ENCODE measurements around the gene MED9. TPM values are rescaled to one million over a fixed set of nuclear protein-coding genes. Genes with fewer than 3 reads are reported as not detected.
"Not testable (repeated sequence)": the region's sequence is repeated elsewhere in the genome, so short reads cannot be mapped to it uniquely, and the experiment has no call there.

The MED9 gene
- total RNA-seq, 1 donor from 2014 or later: 11.9 TPM

DNA sequence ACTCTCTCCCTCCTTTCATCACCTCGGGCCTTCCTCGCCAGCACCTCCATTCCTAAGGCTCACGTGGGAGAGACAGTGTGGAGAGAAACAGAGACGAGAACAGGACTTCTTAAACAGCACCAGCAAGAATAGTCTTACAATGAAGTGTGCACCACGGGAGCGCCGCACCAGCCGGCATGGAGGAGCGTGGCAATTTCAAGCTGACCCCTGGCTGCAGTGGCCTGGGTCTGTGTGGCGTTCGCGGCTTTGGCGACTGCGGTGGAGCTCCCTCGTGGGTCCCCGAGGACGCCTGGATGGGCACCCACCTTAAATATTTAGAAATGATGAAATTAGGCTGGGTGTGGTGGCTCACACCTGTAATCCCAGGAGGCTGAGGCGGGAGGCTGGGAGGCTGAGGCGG is 20.5 kb upstream of the MED9 start:
- H3K36me3 ChIP-seq (ENCODE audit: control insufficient read depth, insufficient read depth, low read length): no peaks in the 10 kb centered on the region
- H3K4me3 ChIP-seq (ENCODE audit: low read depth, low read length): no peak overlapping the region
- DNase-seq (ENCODE audit: low read depth): no peak
- TF ChIP-seq, protein P1, sequence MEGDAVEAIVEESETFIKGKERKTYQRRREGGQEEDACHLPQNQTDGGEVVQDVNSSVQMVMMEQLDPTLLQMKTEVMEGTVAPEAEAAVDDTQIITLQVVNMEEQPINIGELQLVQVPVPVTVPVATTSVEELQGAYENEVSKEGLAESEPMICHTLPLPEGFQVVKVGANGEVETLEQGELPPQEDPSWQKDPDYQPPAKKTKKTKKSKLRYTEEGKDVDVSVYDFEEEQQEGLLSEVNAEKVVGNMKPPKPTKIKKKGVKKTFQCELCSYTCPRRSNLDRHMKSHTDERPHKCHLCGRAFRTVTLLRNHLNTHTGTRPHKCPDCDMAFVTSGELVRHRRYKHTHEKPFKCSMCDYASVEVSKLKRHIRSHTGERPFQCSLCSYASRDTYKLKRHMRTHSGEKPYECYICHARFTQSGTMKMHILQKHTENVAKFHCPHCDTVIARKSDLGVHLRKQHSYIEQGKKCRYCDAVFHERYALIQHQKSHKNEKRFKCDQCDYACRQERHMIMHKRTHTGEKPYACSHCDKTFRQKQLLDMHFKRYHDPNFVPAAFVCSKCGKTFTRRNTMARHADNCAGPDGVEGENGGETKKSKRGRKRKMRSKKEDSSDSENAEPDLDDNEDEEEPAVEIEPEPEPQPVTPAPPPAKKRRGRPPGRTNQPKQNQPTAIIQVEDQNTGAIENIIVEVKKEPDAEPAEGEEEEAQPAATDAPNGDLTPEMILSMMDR (IDR thresholded peaks at IDR 0.05; ENCODE audit: insufficient read depth, low read length, poor library complexity, severe bottlenecking): no peak
- no peaks in the 10 kb centered on the region for H3K27me3 ChIP-seq (ENCODE audit: control insufficient read depth, insufficient read depth, low read length)

DNA sequence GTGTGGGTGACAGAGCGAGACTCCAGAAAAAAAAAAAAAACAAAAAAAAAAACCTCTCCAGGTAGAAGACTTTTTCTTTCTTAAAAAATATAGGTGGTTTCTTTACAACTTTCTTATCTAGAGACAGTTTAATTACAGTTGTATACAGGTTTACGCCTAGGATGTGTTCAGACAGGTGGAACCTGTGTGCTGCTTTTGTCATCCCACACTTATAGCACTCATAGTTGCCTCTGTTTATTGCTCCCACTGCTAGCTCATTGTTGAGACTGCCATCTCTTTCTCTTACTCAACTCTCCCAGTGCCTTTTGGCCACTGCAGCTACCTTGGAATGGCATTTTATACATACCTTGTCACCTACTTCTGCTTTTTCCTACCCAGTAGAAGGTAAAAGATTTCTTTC is 19.1 kb upstream of the MED9 start:
- H3K27me3 ChIP-seq (ENCODE audit: control insufficient read depth, insufficient read depth, low read length): no peaks in the 10 kb centered on the region
- no peak for DNase-seq (ENCODE audit: low read depth)
- H3K36me3 ChIP-seq (ENCODE audit: control insufficient read depth, insufficient read depth, low read length): no peaks in the 10 kb centered on the region
- no peak overlapping the region for H3K4me3 ChIP-seq (ENCODE audit: low read depth, low read length)
- TF ChIP-seq, protein P1 (IDR thresholded peaks at IDR 0.05; ENCODE audit: insufficient read depth, low read length, poor library complexity, severe bottlenecking): no peak

DNA sequence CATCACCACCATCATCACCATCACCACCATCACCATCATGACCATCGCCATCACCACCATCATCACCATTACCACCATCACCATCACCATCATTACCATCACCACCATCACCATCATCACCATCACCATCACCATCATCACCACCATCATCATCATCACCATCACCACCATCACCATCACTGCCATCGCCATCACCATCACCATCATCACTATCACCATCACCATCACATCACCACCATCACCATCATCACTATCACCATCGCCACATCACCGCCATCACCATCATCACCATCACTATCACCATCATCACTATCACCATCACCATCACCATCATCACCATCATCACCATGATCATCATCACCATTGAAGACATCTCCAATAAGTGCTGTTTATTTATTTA is 16.8 kb upstream of the MED9 start:
- H3K27me3 ChIP-seq (ENCODE audit: control insufficient read depth, insufficient read depth, low read length): no peaks in the 10 kb centered on the region
- TF ChIP-seq, protein P1 (IDR thresholded peaks at IDR 0.05; ENCODE audit: insufficient read depth, low read length, poor library complexity, severe bottlenecking): no peak

DNA sequence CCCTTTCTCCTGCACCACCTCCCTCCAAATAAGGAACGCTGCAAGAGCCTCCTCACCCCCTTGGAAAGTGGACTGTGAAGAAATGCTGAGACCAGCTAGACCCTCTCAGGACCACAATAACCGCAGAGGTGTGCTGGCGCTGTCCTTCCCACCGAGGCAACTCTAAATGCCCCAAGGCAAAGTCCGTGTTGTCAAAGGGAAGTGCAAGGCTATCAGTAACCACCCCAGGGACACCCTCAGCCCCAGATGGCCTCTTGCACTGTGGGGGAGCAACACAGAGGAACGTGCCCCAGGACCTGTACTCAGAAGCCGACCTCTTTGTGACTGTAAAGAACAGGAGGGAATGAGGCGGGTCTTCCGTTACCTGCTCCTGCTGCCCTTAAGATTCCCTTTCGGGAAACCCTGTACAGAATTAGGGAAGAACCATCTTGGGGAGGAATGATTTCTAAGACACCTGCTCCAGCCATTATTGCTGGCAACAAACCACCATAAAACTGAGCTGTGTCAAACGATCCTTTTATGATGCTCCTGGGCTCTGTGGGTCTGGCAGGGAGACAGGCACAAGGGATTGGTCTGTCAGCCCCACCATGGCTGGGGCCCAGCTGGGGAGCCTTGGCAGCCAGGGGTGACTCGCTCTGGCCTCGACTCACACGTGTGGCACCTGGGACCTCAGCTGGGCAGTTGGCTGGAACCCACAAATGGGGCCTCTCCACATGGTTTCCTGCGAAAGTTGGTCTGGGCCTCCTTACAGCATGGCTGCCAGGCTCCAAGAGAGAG is 14.6 kb upstream of the MED9 start:
- H3K27me3 ChIP-seq (ENCODE audit: control insufficient read depth, insufficient read depth, low read length): no peaks in the 10 kb centered on the region
- TF ChIP-seq, protein P1 (IDR thresholded peaks at IDR 0.05; ENCODE audit: insufficient read depth, low read length, poor library complexity, severe bottlenecking): no peak
- no peak overlapping the region for H3K4me3 ChIP-seq (ENCODE audit: low read depth, low read length)
- H3K36me3 ChIP-seq (ENCODE audit: control insufficient read depth, insufficient read depth, low read length): no peaks in the 10 kb centered on the region
- DNase-seq (ENCODE audit: low read depth): no peak

More for the DNA sequence above, 16.8 kb upstream of the MED9 start:
- no peak overlapping the region for H3K4me3 ChIP-seq (ENCODE audit: low read depth, low read length)
- H3K36me3 ChIP-seq (ENCODE audit: control insufficient read depth, insufficient read depth, low read length): no peaks in the 10 kb centered on the region
- DNase-seq (ENCODE audit: low read depth): no peak

DNA sequence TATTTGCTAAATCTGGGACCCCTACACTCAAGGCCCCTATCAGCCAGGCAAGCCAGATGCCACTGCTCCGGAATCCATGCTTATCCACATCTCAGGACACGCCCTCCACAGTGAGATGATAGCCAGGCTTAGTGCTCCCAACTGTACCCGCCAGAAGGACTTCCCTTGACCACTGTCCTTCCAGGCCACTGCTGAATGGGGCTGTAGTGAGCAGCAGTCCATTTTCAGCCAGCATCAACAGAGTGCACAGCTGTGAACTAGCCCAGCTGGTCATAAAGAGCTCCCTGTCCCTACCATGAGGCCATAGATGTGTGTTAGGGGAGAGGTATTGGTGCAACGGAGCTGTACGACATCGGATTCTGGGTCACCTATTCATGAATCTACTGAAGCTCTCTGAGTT is 13.0 kb upstream of the MED9 start:
- no peak for DNase-seq (ENCODE audit: low read depth)
- H3K36me3 ChIP-seq (ENCODE audit: control insufficient read depth, insufficient read depth, low read length): no peaks in the 10 kb centered on the region
- H3K4me3 ChIP-seq (ENCODE audit: low read depth, low read length): no peak overlapping the region
- TF ChIP-seq, protein P1 (IDR thresholded peaks at IDR 0.05; ENCODE audit: insufficient read depth, low read length, poor library complexity, severe bottlenecking): no peak
- no peaks in the 10 kb centered on the region for H3K27me3 ChIP-seq (ENCODE audit: control insufficient read depth, insufficient read depth, low read length)

DNA sequence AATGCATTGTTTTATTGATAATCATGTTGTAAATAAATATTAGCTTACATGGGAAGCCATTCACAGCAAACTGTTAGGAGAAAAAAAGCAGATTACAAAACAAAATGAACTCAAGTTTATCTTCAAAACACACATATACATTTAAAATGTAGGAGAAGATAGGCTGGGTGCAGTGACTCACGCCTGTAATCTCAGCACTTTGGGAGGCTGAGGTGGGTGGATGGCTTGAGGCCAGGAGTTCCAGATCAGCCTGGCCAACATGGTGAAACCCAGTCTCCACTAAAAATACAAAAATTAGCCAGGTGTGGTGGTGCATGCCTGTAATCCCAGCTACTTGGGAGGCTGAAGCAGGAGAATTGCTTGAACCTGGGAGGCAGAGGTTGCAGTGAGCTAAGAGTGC is 10.9 kb upstream of the MED9 start:
- not testable (repeated sequence) for H3K27me3 ChIP-seq (ENCODE audit: control insufficient read depth, insufficient read depth, low read length); H3K4me3 ChIP-seq (ENCODE audit: low read depth, low read length); DNase-seq (ENCODE audit: low read depth); H3K36me3 ChIP-seq (ENCODE audit: control insufficient read depth, insufficient read depth, low read length)

All from kidney epithelial cell (primary cell).